PC-3 (cell line): ENCODE measurements around the gene PCNT. TPM values are rescaled to one million over a fixed set of nuclear protein-coding genes. Genes with fewer than 3 reads are reported as not detected.

Experiments used
- ATAC-seq: fragments of 200-7000 bp; cut with Tn5 transposase; 2 replicates; pipeline ENCODE4 v1.9.1; 2020; ENCODE audit warnings: mild to moderate bottlenecking, moderate library complexity
- BruUV-seq: library from RNA; stranded (reverse); fragments of 400-500 nt; replicated peaks from 2 replicates; lab custom pipeline; 2021; lab: Mats Ljungman, UMichigan
- CTCF ChIA-PET: fragments of 300-600 bp; sonication (Branson Sonifier 250); formaldehyde crosslinking; loops from one replicate; lab custom pipeline; 2022; ENCODE audit warnings: antibody characterized with exemption; lab: Charles Lee
- POLR2A ChIA-PET: fragments of 300-600 bp; sonication (Branson Sonifier 250); formaldehyde crosslinking; loops from one replicate; lab custom pipeline; 2022; ENCODE audit warnings: antibody characterized with exemption; ENCODE audit not compliant: unreplicated experiment; lab: Charles Lee
- DNase-seq: peaks from one replicate; pipeline ENCODE4 v3.0.0-alpha.2; 2015
- H2AFZ ChIP-seq: fragments of 300-600 bp; sonication (generic); 2 replicates; pipeline ENCODE4 v1.6.0; 2016; ENCODE audit warnings: antibody characterized with exemption, low read length
- H3F3A ChIP-seq: fragments of 300-600 bp; sonication (generic); one replicate; pipeline ENCODE4 v1.6.0; 2017; ENCODE audit warnings: antibody characterized with exemption, low read length, control low read depth, mild to moderate bottlenecking; ENCODE audit not compliant: unreplicated experiment
- H3K27ac ChIP-seq: fragments of 300-600 bp; sonication (generic); 2 replicates; pipeline ENCODE4 v1.5.1; 2016; ENCODE audit warnings: mild to moderate bottlenecking, low read length
- H3K27me3 ChIP-seq: fragments of 300-600 bp; sonication (generic); 2 replicates; pipeline ENCODE4 v1.6.1; 2016; ENCODE audit warnings: low read length, mixed read lengths
- H3K36me3 ChIP-seq: fragments of 300-600 bp; sonication (generic); 2 replicates; pipeline ENCODE4 v1.6.1; 2016; ENCODE audit warnings: low read depth, mixed run types, low read length, mixed read lengths
- H3K4me1 ChIP-seq: fragments of 300-600 bp; sonication (generic); 2 replicates; pipeline ENCODE4 v1.5.1; 2016; ENCODE audit warnings: low read length; ENCODE audit not compliant: insufficient read depth
- H3K4me2 ChIP-seq: fragments of 300-600 bp; sonication (generic); 2 replicates; pipeline ENCODE4 v1.6.0; 2016; ENCODE audit warnings: low read length
- H3K4me3 ChIP-seq: fragments of 300-600 bp; sonication (generic); 2 replicates; pipeline ENCODE4 v1.5.1; 2016; ENCODE audit warnings: mild to moderate bottlenecking, low read length, mixed read lengths
- H3K79me2 ChIP-seq: fragments of 300-600 bp; sonication (generic); 2 replicates; pipeline ENCODE4 v1.6.1; 2017; ENCODE audit warnings: low read length, mixed read lengths
- H3K9ac ChIP-seq: fragments of 300-600 bp; sonication (generic); 2 replicates; pipeline ENCODE4 v1.6.0; 2016; ENCODE audit warnings: mild to moderate bottlenecking, low read length
- H3K9me2 ChIP-seq: fragments of 300-600 bp; sonication (generic); replicated peaks from 2 replicates; pipeline ENCODE4 v1.6.1; 2016; ENCODE audit warnings: mixed run types, low read length, mixed read lengths
- H3K9me3 ChIP-seq: fragments of 300-600 bp; sonication (generic); 2 replicates; pipeline ENCODE4 v1.6.1; 2016; ENCODE audit warnings: low read length, mixed read lengths
- H4K20me1 ChIP-seq: fragments of 300-600 bp; sonication (generic); 2 replicates; pipeline ENCODE4 v1.6.1; 2016; ENCODE audit warnings: low read length, mixed read lengths
- CTCF ChIP-seq: fragments of 300-600 bp; sonication (generic); conservative IDR thresholded peaks from 2 replicates; pipeline ENCODE4 v1.5.1; 2017; ENCODE audit warnings: antibody characterized with exemption, low read depth, mild to moderate bottlenecking, low read length
- EZH2 ChIP-seq: fragments of 300-600 bp; sonication (generic); IDR thresholded peaks from one replicate; pipeline ENCODE4 v1.6.1; 2017; ENCODE audit warnings: antibody characterized with exemption, mild to moderate bottlenecking, low read length; ENCODE audit not compliant: unreplicated experiment
- EZH2phosphoT487 ChIP-seq: fragments of 300-600 bp; sonication (generic); IDR thresholded peaks from 2 replicates; pipeline ENCODE4 v1.6.1; 2018; ENCODE audit warnings: mild to moderate bottlenecking, antibody characterized with exemption, low read length, borderline replicate concordance
- intact Hi-C: fragments of 100-400 bp; cut with micrococcal nuclease; formaldehyde crosslinking; loops from 2 replicates; pipeline ENCODE4 v1.9.0; 2023
- total RNA-seq: library from RNA; depleted of rRNA; stranded (reverse); fragments of >200 nt; gene quantifications from 2 replicates; pipeline ENCODE4 v1.2.3, GENCODE V29; 2014

PCNT gene
- total RNA-seq, 1 experiment from 2014 or later = 51.4 TPM

DNA sequence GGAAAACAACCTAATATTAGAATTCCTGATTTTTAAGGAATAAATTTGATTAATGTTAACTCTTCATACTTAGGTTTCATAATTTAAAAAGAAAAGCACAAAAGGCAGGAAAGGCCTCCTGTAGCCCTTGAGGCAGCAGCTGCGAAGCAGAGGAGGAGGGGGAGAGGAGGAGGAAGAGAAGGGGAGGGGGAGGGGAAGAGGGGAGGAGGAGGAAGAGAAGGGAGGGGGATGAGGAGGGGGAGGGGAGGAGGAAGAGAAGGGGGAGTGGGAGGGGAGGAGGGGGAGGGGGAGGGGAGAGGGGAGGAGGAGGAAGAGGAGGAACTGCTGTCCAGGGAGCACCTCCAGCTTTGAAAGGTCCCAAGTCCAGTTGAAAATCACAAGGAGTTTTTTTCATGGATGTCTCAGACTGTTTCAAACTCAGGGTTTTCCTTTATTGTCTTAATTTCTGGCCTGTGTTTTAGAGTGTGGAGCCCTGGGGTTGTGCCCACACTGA lies 99.6 kb downstream of the PCNT start:
- H3K9me2 ChIP-seq = no peaks in the 10 kb centered on the region
- no peak overlapping the region for H3K27ac ChIP-seq
- DNase-seq (no peak), ATAC-seq (no peak)
- no peak overlapping the region for H2AFZ ChIP-seq
- no peaks in the 10 kb centered on the region for H3K79me2 ChIP-seq
- no peaks in the 10 kb centered on the region for H3K4me1 ChIP-seq
- TF ChIP-seq CTCF = no peak
- no peak for TF ChIP-seq EZH2phosphoT487
- TF ChIP-seq EZH2 = no peak
- peaks cover 23% of the 10 kb centered on the region; the same call in 1 of the 2 replicates for H3K36me3 ChIP-seq
- no TSS peak for BruUV-seq
- H4K20me1 ChIP-seq = no peaks in the 10 kb centered on the region
- no peak overlapping the region for H3K4me2 ChIP-seq
- H3F3A ChIP-seq = no peaks in the 10 kb centered on the region
- intact Hi-C loops = no loop called here
- no peak overlapping the region for H3K9ac ChIP-seq
- H3K4me3 ChIP-seq = no peak overlapping the region
- ChIA-PET POLR2A (no interaction called here), CTCF (no interaction called here)
- H3K27me3 ChIP-seq = no peaks in the 10 kb centered on the region
- H3K9me3 ChIP-seq = no peaks in the 10 kb centered on the region

GRCh38 chr21:46424039-46424591 lies 100.2 kb downstream of the PCNT start:
- Histone ChIP-seq H4K20me1 (no peaks in the 10 kb centered on the region), H3K36me3 (peaks cover 23% of the 10 kb centered on the region; the same call in 1 of the 2 replicates), H3K9ac (no peak overlapping the region), H3K4me2 (no peak overlapping the region), H3K4me1 (no peaks in the 10 kb centered on the region), H3F3A (no peaks in the 10 kb centered on the region), H3K79me2 (no peaks in the 10 kb centered on the region), H2AFZ (no peak overlapping the region), H3K27me3 (no peaks in the 10 kb centered on the region), H3K9me3 (no peaks in the 10 kb centered on the region), H3K9me2 (no peaks in the 10 kb centered on the region), H3K4me3 (no peak overlapping the region), H3K27ac (no peak overlapping the region)
- no peak for TF ChIP-seq EZH2
- no peak for TF ChIP-seq EZH2phosphoT487
- TF ChIP-seq CTCF = no peak
- ATAC-seq (no peak), DNase-seq (no peak)
- ChIA-PET CTCF (no interaction called here), POLR2A (no interaction called here)
- intact Hi-C loops = no loop called here
- no TSS peak for BruUV-seq

GRCh38 chr21:46424621-46425020 lies 100.7 kb downstream of the PCNT start:
- no peaks in the 10 kb centered on the region for H4K20me1 ChIP-seq
- H3K27me3 ChIP-seq = no peaks in the 10 kb centered on the region
- H3K9me2 ChIP-seq = no peaks in the 10 kb centered on the region
- no peaks in the 10 kb centered on the region for H3F3A ChIP-seq
- CTCF ChIA-PET = no interaction called here
- no peak overlapping the region for H3K4me2 ChIP-seq
- no peak for TF ChIP-seq EZH2phosphoT487
- TF ChIP-seq EZH2 = no peak
- TF ChIP-seq CTCF = no peak
- no TSS peak for BruUV-seq
- POLR2A ChIA-PET = no interaction called here
- intact Hi-C loops = no loop called here
- no peaks in the 10 kb centered on the region for H3K9me3 ChIP-seq
- DNase-seq (no peak), ATAC-seq (no peak)
- H3K36me3 ChIP-seq = peaks cover 23% of the 10 kb centered on the region; the same call in 1 of the 2 replicates
- H3K27ac ChIP-seq = no peak overlapping the region
- no peak overlapping the region for H3K9ac ChIP-seq
- H3K4me3 ChIP-seq = no peak overlapping the region
- H2AFZ ChIP-seq = no peak overlapping the region
- no peaks in the 10 kb centered on the region for H3K4me1 ChIP-seq
- no peaks in the 10 kb centered on the region for H3K79me2 ChIP-seq
